ENCODE measurements around the gene SEC31B.

DNA sequence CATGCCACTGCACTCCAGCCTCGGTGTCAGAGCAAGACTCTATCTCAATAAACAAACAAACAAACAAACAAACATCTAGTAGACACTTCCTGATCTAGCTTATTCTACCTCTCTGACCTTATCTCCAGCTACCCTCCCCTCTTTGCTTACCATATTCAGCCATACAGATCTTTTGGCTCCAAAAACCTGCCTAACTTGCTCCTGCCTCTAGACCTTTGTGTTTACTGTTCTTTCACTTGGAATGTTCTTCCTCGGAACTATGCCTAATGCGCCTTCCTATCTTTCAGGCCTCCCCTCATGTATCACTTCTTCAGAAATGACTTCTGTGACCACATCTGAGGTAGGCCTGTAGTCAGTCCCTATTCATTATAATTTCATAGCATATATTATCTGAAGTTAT lies 77.1 kb downstream of the SEC31B start:
- TF ChIP-seq POLR2A (IDR thresholded peaks at IDR 0.05; ENCODE audit: low read depth) = no peak
- TF ChIP-seq, protein P1, sequence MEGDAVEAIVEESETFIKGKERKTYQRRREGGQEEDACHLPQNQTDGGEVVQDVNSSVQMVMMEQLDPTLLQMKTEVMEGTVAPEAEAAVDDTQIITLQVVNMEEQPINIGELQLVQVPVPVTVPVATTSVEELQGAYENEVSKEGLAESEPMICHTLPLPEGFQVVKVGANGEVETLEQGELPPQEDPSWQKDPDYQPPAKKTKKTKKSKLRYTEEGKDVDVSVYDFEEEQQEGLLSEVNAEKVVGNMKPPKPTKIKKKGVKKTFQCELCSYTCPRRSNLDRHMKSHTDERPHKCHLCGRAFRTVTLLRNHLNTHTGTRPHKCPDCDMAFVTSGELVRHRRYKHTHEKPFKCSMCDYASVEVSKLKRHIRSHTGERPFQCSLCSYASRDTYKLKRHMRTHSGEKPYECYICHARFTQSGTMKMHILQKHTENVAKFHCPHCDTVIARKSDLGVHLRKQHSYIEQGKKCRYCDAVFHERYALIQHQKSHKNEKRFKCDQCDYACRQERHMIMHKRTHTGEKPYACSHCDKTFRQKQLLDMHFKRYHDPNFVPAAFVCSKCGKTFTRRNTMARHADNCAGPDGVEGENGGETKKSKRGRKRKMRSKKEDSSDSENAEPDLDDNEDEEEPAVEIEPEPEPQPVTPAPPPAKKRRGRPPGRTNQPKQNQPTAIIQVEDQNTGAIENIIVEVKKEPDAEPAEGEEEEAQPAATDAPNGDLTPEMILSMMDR (IDR thresholded peaks at IDR 0.05) = no peak
- TF ChIP-seq POLR2AphosphoS5 (IDR thresholded peaks at IDR 0.05) = no peak
